Measurements from ENCODE around the gene KIF24.
A peak's percentile ranks its signal among the peaks of the same experiment; 100 is the strongest.
"Not testable (repeated sequence)": the region's sequence is repeated elsewhere in the genome, so short reads cannot be mapped to it uniquely, and the experiment has no call there.

Gene KIF24

GRCh38 chr9:34346873-34347799 lies 18.1 kb upstream of the KIF24 start:
- Mint-ChIP-seq H3K27me3 (no peaks in the 10 kb centered on the region), H3K9me3 (no peaks in the 10 kb centered on the region), H3K36me3 (peaks cover 21% of the 10 kb centered on the region), H3K4me1 (no peaks in the 10 kb centered on the region), H3K4me3 (no peak overlapping the region), H3K27ac (no peak overlapping the region)
- ATAC-seq (ENCODE audit: low read depth) (no peak), DNase-seq (ENCODE audit: low spot score in 2 of 2) (no peak)

- no peak for ATAC-seq (ENCODE audit: low read depth)
- H3K4me1 Mint-ChIP-seq = no peaks in the 10 kb centered on the region
These were observed 14.5 kb upstream of the KIF24 start for GRCh38 chr9:34343605-34344004.

GRCh38 chr9:34343090-34343489 lies 14.0 kb upstream of the KIF24 start:
- Mint-ChIP-seq H3K27me3 (no peaks in the 10 kb centered on the region), H3K27ac (no peak overlapping the region), H3K9me3 (no peaks in the 10 kb centered on the region), H3K36me3 (peaks cover 29% of the 10 kb centered on the region), H3K4me1 (no peaks in the 10 kb centered on the region), H3K4me3 (no peak overlapping the region)
- DNase-seq (ENCODE audit: low spot score in 2 of 2) (no peak), ATAC-seq (ENCODE audit: low read depth) (no peak)

More at GRCh38 chr9:34343605-34344004, 14.5 kb upstream of the KIF24 start:
- Mint-ChIP-seq H3K27ac (no peak overlapping the region), H3K27me3 (no peaks in the 10 kb centered on the region), H3K9me3 (no peaks in the 10 kb centered on the region), H3K36me3 (peaks cover 29% of the 10 kb centered on the region), H3K4me3 (no peak overlapping the region)
- no peak for DNase-seq (ENCODE audit: low spot score in 2 of 2)

GRCh38 chr9:34341659-34342295 lies 12.7 kb upstream of the KIF24 start:
- ATAC-seq (ENCODE audit: low read depth) (no peak), DNase-seq (ENCODE audit: low spot score in 2 of 2) (no peak)
- no peaks in the 10 kb centered on the region for H3K4me1 Mint-ChIP-seq
- H3K27me3 Mint-ChIP-seq = no peaks in the 10 kb centered on the region
- H3K36me3 Mint-ChIP-seq = peaks cover 26% of the 10 kb centered on the region
- no peaks in the 10 kb centered on the region for H3K9me3 Mint-ChIP-seq
- no peak overlapping the region for H3K4me3 Mint-ChIP-seq
- no peak overlapping the region for H3K27ac Mint-ChIP-seq

- ATAC-seq (ENCODE audit: low read depth) (no peak), DNase-seq (ENCODE audit: low spot score in 2 of 2) (no peak)
- H3K36me3 Mint-ChIP-seq = peaks cover 25% of the 10 kb centered on the region
- no peaks in the 10 kb centered on the region for H3K9me3 Mint-ChIP-seq
- H3K27me3 Mint-ChIP-seq = no peaks in the 10 kb centered on the region
- H3K4me3 Mint-ChIP-seq = no peak overlapping the region
- no peaks in the 10 kb centered on the region for H3K4me1 Mint-ChIP-seq
- H3K27ac Mint-ChIP-seq = no peak overlapping the region
These were observed 9.8 kb upstream of the KIF24 start for GRCh38 chr9:34338665-34339385.

- H3K9me3 Mint-ChIP-seq; H3K4me3 Mint-ChIP-seq; ATAC-seq (ENCODE audit: low read depth); H3K27me3 Mint-ChIP-seq; DNase-seq (ENCODE audit: low spot score in 2 of 2); H3K4me1 Mint-ChIP-seq; H3K27ac Mint-ChIP-seq: not testable (repeated sequence)
- peaks cover 19% of the 10 kb centered on the region for H3K36me3 Mint-ChIP-seq
These were observed 9.0 kb upstream of the KIF24 start for GRCh38 chr9:34338079-34338478.

- H3K4me1 Mint-ChIP-seq = peaks cover 1% of the 10 kb centered on the region
- H3K36me3 Mint-ChIP-seq = peaks cover 16% of the 10 kb centered on the region
- H3K27me3 Mint-ChIP-seq = no peaks in the 10 kb centered on the region
- DNase-seq (ENCODE audit: low spot score in 2 of 2) = no peak
- no peak overlapping the region for H3K27ac Mint-ChIP-seq
- H3K9me3 Mint-ChIP-seq = no peaks in the 10 kb centered on the region
- no peak for ATAC-seq (ENCODE audit: low read depth)
- H3K4me3 Mint-ChIP-seq = no peak overlapping the region
These were observed 8.3 kb upstream of the KIF24 start for GRCh38 chr9:34337403-34337802.

- no peaks in the 10 kb centered on the region for H3K9me3 Mint-ChIP-seq
- no peak overlapping the region for H3K4me3 Mint-ChIP-seq
- H3K4me1 Mint-ChIP-seq = peaks cover 12% of the 10 kb centered on the region
- peaks cover 7% of the 10 kb centered on the region for H3K36me3 Mint-ChIP-seq
- H3K27ac Mint-ChIP-seq = no peak overlapping the region
- DNase-seq (ENCODE audit: low spot score in 2 of 2) (no peak), ATAC-seq (ENCODE audit: low read depth) (no peak)
- no peaks in the 10 kb centered on the region for H3K27me3 Mint-ChIP-seq
These were observed 6.3 kb upstream of the KIF24 start for GRCh38 chr9:34335376-34335775.

- Mint-ChIP-seq H3K4me3 (no peak overlapping the region), H3K9me3 (no peaks in the 10 kb centered on the region), H3K27ac (no peak overlapping the region), H3K4me1 (peaks cover 17% of the 10 kb centered on the region), H3K27me3 (no peaks in the 10 kb centered on the region), H3K36me3 (peaks cover 3% of the 10 kb centered on the region)
- ATAC-seq (ENCODE audit: low read depth) (no peak), DNase-seq (ENCODE audit: low spot score in 2 of 2) (no peak)
These were observed 5.8 kb upstream of the KIF24 start for GRCh38 chr9:34334916-34335315.

- H3K36me3 Mint-ChIP-seq = peaks cover 3% of the 10 kb centered on the region
These were observed 5.3 kb upstream of the KIF24 start for GRCh38 chr9:34334337-34334824.

GRCh38 chr9:34333836-34334235 lies 4.8 kb upstream of the KIF24 start:
- Mint-ChIP-seq H3K27me3 (no peaks in the 10 kb centered on the region), H3K4me3 (no peak overlapping the region), H3K27ac (no peak overlapping the region), H3K36me3 (peaks cover under 1% of the 10 kb centered on the region), H3K4me1 (peaks cover 19% of the 10 kb centered on the region), H3K9me3 (no peaks in the 10 kb centered on the region)
- DNase-seq (ENCODE audit: low spot score in 2 of 2) = no peak
- ATAC-seq (ENCODE audit: low read depth) = no peak

More at GRCh38 chr9:34334337-34334824, 5.3 kb upstream of the KIF24 start:
- no peak for ATAC-seq (ENCODE audit: low read depth)
- Mint-ChIP-seq H3K4me3 (no peak overlapping the region), H3K9me3 (no peaks in the 10 kb centered on the region), H3K27ac (no peak overlapping the region), H3K27me3 (no peaks in the 10 kb centered on the region), H3K4me1 (peaks cover 19% of the 10 kb centered on the region)
- DNase-seq (ENCODE audit: low spot score in 2 of 2) = no peak

GRCh38 chr9:34332076-34332964 lies 3.3 kb upstream of the KIF24 start:
- Mint-ChIP-seq H3K4me3 (no peak overlapping the region), H3K36me3 (no peaks in the 10 kb centered on the region), H3K27ac (no peak overlapping the region), H3K27me3 (no peaks in the 10 kb centered on the region), H3K9me3 (no peaks in the 10 kb centered on the region), H3K4me1 (peaks cover 19% of the 10 kb centered on the region)
- DNase-seq (ENCODE audit: low spot score in 2 of 2) = no peak
- no peak for ATAC-seq (ENCODE audit: low read depth)

GRCh38 chr9:34331196-34331595 lies 2.1 kb upstream of the KIF24 start:
- H3K27ac Mint-ChIP-seq = peak overlapping the region; percentile 88
- H3K4me3 Mint-ChIP-seq = no peak overlapping the region

More at GRCh38 chr9:34331196-34331595, 2.1 kb upstream of the KIF24 start:
- no peaks in the 10 kb centered on the region for H3K9me3 Mint-ChIP-seq
- DNase-seq (ENCODE audit: low spot score in 2 of 2) = no peak
- no peaks in the 10 kb centered on the region for H3K27me3 Mint-ChIP-seq
- ATAC-seq (ENCODE audit: low read depth) = no peak
- H3K36me3 Mint-ChIP-seq = no peaks in the 10 kb centered on the region
- H3K4me1 Mint-ChIP-seq = peaks cover 19% of the 10 kb centered on the region

Measured in memory B cell (primary cell).